IPS-18c (cell line): ENCODE results near the gene HSPA13.

Experiments
- H3K4me3 ChIP-seq: 2 replicates; pipeline ENCODE4 v1.7.0; 2013; ENCODE audit warnings: low read depth, mild to moderate bottlenecking, low read length, moderate library complexity; ENCODE audit not compliant: insufficient read depth
- H3K9me3 ChIP-seq: one replicate; pipeline ENCODE4 v1.6.1; 2013; ENCODE audit warnings: mild to moderate bottlenecking, low read length, moderate library complexity; ENCODE audit not compliant: control insufficient read depth, insufficient read depth

The HSPA13 gene, protein sequence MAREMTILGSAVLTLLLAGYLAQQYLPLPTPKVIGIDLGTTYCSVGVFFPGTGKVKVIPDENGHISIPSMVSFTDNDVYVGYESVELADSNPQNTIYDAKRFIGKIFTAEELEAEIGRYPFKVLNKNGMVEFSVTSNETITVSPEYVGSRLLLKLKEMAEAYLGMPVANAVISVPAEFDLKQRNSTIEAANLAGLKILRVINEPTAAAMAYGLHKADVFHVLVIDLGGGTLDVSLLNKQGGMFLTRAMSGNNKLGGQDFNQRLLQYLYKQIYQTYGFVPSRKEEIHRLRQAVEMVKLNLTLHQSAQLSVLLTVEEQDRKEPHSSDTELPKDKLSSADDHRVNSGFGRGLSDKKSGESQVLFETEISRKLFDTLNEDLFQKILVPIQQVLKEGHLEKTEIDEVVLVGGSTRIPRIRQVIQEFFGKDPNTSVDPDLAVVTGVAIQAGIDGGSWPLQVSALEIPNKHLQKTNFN

DNA sequence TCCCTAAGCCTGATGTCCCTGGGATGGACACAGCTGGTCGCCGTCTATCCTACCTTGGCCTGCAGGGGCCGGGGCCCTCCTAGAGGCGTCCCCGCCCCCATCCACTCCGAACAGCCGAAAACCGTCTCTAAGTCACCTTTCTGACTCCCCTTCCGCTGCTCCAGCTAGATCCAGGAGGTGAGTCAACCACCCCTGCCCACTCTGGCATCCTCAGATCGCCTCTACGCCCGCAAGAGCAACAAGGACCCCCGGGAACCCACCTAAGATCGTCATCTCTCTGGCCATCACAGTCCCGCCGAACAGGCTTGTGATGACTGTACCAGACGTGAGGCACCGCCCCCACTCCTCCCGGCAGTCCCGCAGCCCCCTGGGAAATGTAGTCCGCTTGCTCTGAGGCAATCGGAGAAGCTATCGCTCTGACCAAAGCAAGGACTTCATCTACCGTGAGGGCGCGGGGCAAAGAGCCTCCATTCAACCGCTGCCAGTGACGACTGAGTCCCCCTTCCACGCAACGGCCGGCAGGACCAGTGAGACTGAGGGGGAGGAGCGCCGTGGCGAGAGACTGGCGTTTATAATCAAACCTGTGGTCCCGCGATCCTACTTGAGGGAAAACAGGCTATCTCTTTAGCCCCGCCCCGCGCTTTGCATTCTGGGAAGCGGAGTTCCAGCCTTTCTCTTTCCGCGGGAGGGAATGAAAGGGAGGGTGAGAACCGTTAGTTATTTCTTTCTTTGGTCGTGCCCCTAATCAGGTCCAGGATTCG lies at the start of gene HSPA13:
Gene HSPA13, minus strand, starts transcription at position 312 of the 761 bp plus-strand sequence. Its CDS starts 27 bp downstream, at position 285.
- Histone ChIP-seq H3K4me3 (peak within 1 kb of the TSS; percentile 100), H3K9me3 (no peaks in the 10 kb centered on the region)

DNA sequence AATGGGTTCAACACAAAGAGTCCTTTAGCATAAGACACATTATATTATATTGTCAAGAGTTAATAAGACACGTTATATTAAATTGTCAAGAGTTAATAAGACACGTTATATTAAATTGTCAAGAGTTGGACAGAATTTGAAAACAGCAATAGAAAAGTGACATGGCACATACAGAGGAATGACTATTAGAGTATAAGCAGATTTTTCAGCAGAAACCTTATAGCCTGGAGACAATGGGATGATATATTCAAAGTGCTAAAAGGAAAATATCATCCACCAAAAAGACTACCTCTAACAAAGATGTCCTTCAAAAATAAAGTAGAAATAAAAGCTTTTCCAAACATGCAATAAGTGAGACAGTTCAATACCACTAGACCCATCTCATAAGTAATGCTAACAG lies 36.0 kb upstream of the HSPA13 start:
- H3K9me3 ChIP-seq = peaks cover 4% of the 10 kb centered on the region
- H3K4me3 ChIP-seq = no peak overlapping the region

- Histone ChIP-seq H3K9me3 (peaks cover 4% of the 10 kb centered on the region), H3K4me3 (no peak overlapping the region)
Measured at GRCh38 chr21:14414932-14415508, 32.1 kb upstream of the HSPA13 start.

DNA sequence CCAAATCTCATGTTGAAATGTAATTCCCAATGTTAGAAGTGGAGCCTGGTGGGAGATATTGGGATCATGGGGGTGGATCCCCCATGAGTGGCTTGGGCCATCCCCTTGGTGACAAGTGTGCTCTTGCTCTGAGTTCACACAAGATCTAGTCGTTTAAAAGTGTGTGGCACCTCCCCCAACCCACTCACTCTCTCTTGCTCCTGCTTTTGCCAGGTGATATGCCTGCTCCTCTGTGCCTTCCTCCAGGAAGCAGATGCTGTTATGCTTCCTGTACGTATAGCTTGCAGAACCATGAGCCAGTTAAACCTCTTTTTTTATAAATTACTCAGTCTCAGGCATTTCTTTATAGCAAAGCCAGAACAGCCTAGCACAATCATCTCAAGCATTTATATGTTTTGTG lies 23.0 kb upstream of the HSPA13 start:
- Histone ChIP-seq H3K9me3 (no peaks in the 10 kb centered on the region), H3K4me3 (no peak overlapping the region)

DNA sequence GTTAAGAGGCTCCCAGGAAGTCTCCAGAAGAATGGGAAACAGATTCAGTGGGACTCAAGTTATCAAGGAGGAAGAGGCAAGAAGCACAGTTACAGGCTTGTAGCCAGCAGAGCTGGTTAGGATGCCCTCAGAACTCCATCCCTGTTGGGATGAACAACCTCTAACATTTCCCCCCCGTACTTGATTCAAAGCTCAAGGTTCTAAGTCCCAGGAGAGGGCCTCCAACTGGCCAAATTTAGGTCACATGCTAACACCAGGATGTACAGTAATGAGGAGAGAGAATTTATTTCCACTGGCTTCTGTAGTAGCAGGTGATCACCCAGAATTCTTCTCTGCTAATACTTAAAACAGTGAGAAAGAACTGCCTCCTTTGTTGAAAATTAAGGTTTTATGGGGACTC lies 22.3 kb upstream of the HSPA13 start:
- Histone ChIP-seq H3K4me3 (no peak overlapping the region), H3K9me3 (no peaks in the 10 kb centered on the region)

DNA sequence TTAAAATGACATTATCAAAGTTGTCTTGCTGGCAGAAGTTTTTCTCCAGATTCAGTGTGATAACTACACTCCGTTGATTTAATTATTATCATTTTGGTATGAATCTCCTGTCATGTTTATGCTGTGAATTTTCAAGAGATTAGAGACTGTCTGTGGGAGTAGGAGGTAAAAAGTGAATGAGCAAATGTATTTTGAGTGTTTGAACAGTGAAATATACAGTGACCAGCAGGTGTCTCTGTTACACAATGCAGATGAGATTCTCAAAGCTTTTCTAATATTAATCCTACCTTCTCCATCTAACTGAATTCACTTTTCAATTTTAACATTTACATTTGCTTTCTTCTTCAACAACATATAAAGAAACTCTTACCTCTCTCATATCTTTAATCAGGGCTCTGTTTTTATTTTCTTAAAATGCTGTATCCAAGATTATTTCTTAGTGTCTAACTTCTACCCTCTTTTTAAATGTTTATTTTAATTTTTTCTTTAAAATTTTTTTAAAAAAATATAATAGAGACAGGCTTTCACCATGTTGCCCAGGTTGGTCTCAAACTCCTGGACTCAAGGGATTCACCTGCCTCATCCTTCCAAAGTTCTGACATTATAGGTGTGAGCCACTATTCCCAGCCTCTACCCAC lies 20.9 kb upstream of the HSPA13 start:
- Histone ChIP-seq H3K9me3 (no peaks in the 10 kb centered on the region), H3K4me3 (no peak overlapping the region)

DNA sequence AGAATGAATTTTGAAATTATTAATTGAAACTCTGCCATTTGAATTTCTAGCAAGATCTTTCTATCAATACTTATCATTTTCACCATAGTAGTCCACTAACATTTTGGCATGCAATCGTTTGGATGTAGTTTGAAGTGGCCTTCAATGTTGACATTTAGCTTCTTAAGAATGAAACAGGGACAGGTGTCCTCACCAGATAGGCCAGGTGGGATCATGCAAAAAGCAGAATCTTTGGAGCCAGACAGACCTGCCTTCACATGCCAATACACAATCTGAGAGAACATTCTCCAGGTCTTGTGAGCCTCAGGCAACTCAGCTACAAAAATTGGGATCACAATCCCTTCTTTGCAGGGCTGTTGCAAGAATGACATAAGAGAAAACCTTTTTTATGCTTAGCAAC lies 18.3 kb upstream of the HSPA13 start:
- Histone ChIP-seq H3K4me3 (no peak overlapping the region), H3K9me3 (no peaks in the 10 kb centered on the region)

GRCh38 chr21:14388282-14388681 lies 5.3 kb upstream of the HSPA13 start:
- H3K9me3 ChIP-seq = no peaks in the 10 kb centered on the region
- no peak overlapping the region for H3K4me3 ChIP-seq

GRCh38 chr21:14384453-14384852 lies 1.5 kb upstream of the HSPA13 start:
- H3K9me3 ChIP-seq = no peaks in the 10 kb centered on the region
- no peak overlapping the region for H3K4me3 ChIP-seq

DNA sequence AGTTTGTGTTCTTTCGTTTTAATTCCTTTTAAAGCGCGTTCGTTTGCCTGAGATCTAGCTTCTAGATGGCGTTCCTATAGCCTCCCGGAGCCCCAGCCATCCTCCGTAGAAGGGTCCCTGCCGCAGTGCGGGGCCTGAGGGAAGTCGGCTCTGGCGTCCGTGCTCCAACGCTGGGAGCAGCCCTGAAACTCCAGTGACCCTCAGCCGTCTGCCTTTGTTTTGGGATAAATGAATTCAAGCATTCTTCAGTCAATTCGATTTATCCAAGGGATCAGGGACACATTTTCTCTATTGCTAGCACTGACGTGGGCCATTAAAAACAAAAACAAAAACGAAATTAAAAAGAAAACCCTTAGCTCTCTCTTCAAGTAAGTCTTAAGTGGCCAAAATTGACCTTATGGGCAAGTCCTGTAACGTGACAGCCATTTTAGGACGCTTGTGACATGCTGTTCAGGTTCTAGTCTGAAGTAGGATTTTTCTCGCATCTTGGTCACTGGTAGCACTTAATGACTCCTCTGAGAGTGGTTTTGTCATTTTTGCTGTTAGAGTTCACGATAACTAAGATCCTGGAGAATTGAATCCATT lies 742 bp upstream of the HSPA13 start:
- H3K4me3 ChIP-seq = peak overlapping the region; percentile 51

DNA sequence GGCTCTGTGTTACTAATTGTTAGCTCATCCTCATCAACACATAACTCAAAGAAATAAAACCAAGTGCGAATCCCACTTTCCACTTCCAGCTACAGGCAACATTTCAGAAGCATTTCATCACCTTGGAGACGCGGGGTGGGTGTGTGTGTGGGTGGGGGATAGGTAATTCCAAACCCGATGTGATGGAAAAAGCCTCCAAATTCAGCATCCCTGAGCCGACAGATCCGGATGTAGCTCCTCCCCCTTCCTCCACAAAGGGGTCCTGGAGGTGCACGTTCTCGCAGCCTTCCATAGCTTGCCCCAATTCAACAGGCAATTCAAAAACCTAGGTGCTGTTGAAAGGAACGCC lies 486 bp downstream of the HSPA13 start:
- peak overlapping the region; percentile 100 for H3K4me3 ChIP-seq
- H3K9me3 ChIP-seq = no peaks in the 10 kb centered on the region

More for the DNA sequence above, 742 bp upstream of the HSPA13 start:
- H3K9me3 ChIP-seq = no peaks in the 10 kb centered on the region

GRCh38 chr21:14376854-14377253 lies 6.1 kb downstream of the HSPA13 start:
- H3K4me3 ChIP-seq = no peak overlapping the region
- no peaks in the 10 kb centered on the region for H3K9me3 ChIP-seq

DNA sequence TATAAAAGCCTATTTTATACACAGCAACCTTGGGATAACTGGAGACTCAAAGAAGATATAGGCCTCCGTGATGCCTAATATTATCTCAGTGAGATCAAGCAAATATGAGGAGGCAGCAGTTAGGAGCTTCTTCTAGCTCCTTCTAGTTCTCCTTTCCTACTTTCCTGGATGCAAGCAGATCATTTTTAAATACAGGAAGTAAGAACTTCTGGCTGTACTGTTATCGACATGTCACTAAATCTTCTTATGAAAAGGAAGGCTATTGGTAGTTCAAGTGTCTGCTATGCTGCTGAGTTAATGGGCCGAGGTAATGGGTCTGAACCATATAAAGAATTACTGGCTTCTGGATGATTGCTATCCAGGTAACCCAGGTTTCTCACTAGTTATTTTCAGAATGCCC lies 15.9 kb downstream of the HSPA13 start:
- no peak overlapping the region for H3K4me3 ChIP-seq
- H3K9me3 ChIP-seq = no peaks in the 10 kb centered on the region

DNA sequence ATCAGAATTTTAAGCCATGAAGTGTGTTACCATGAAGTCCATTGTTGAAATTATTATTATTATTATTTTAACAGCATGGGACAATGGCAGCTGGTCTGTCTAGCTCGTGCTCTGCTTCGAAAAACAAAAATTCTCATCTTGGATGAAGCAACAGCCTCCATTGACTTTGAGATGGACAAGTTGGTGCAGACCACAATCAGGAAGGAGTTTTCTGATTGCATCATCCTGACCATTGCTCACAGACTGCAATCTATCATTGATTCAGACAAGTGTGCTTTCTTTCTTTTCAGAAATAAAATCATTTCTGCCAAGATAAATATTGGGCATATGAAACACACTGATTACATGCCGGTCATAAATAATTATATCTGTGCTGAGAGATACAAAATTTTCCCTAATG lies 21.0 kb downstream of the HSPA13 start:
- H3K4me3 ChIP-seq = no peak overlapping the region
- no peaks in the 10 kb centered on the region for H3K9me3 ChIP-seq

- Histone ChIP-seq H3K4me3 (no peak overlapping the region), H3K9me3 (no peaks in the 10 kb centered on the region)
Measured at GRCh38 chr21:14358775-14359174, 24.2 kb downstream of the HSPA13 start.

- Histone ChIP-seq H3K4me3 (no peak overlapping the region), H3K9me3 (no peaks in the 10 kb centered on the region)
Measured at GRCh38 chr21:14356746-14357145, 26.2 kb downstream of the HSPA13 start.

DNA sequence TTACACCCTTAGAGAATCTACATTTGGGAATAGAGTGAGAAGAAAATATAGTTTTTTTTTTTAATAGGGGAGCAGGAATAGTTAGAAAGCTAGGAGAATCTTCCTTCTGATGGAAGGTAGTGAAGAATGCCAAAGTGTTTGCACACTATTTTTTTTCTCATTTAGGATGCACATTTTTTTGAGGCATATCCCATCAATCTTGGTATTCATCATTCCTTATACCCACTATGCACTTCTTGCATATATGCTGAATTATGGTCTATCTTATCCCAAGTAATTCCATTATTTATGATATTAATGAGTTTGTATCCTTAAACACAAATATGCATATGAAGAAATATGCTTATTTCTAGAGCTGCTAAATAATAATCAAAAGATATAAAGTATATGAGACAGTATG lies 28.4 kb downstream of the HSPA13 start:
- no peaks in the 10 kb centered on the region for H3K9me3 ChIP-seq
- no peak overlapping the region for H3K4me3 ChIP-seq
